CD14-positive monocyte (primary cell): Measurements from ENCODE around the gene EXOSC10. TPM values are rescaled to one million over a fixed set of nuclear protein-coding genes. Genes with fewer than 3 reads are reported as not detected.
"Not testable (repeated sequence)": the region's sequence is repeated elsewhere in the genome, so short reads cannot be mapped to it uniquely, and the experiment has no call there.

ENCODE experiments used
- DNase-seq, 3 donors: peaks; one replicate each; pipeline ENCODE4 v3.0.0-alpha.2; 2011 to 2022
- H2AFZ ChIP-seq: 2 replicates; pipeline ENCODE4 v1.6.0; 2012; ENCODE audit warnings: mild to moderate bottlenecking, low read depth, low read length, inconsistent platforms; ENCODE audit not compliant: insufficient read depth, poor library complexity, severe bottlenecking
- H3K27ac ChIP-seq, 2 donors: 1 replicate in 1 of 2; 2 replicates in 1 of 2; pipeline ENCODE4 v1.5.1; 2012 to 2013; ENCODE audit warnings: low read length in 2 of 2, control low read depth in 1 of 2, inconsistent platforms in 1 of 2, low read depth in 1 of 2, mild to moderate bottlenecking in 1 of 2
- H3K27me3 ChIP-seq, 2 donors: one replicate each; pipeline versions ENCODE4 v1.6.0 to v1.6.1; 2011 to 2013; ENCODE audit warnings: low read length in 2 of 2; ENCODE audit not compliant: control insufficient read depth in 2 of 2, insufficient read depth in 2 of 2
- H3K36me3 ChIP-seq, 2 donors: replicated peaks in 1 of 2; 1 replicate in 1 of 2; 2 replicates in 1 of 2; pipeline versions ENCODE4 v1.5.1 to v1.6.1; 2012 to 2013; ENCODE audit warnings: low read length in 2 of 2, control low read depth in 1 of 2, inconsistent platforms in 1 of 2, mild to moderate bottlenecking in 1 of 2; ENCODE audit not compliant: insufficient read depth in 2 of 2, control insufficient read depth in 1 of 2
- H3K4me1 ChIP-seq, 2 donors: 1 replicate in 1 of 2; 2 replicates in 1 of 2; pipeline versions ENCODE4 v1.5.1 to v1.6.1; 2012 to 2013; ENCODE audit warnings: low read length in 2 of 2, control low read depth in 1 of 2, inconsistent platforms in 1 of 2, mild to moderate bottlenecking in 1 of 2, moderate library complexity in 1 of 2; ENCODE audit not compliant: insufficient read depth in 2 of 2, control insufficient read depth in 1 of 2
- H3K4me2 ChIP-seq: replicated peaks from 2 replicates; pipeline ENCODE3; 2012; ENCODE audit warnings: low read length, moderate library complexity, mild to moderate bottlenecking; ENCODE audit not compliant: poor library complexity, severe bottlenecking; ENCODE audit errors: extremely low read depth
- H3K4me3 ChIP-seq, 3 experiments: fragments of 200-600 bp in 1 of 3; sonication (generic) in 1 of 3; replicated peaks in 1 of 3; 1 replicate in 2 of 3; 2 replicates in 1 of 3; pipeline ENCODE4 v1.5.1; 2011 to 2013; ENCODE audit warnings: low read length in 3 of 3, mild to moderate bottlenecking in 3 of 3, control low read depth in 2 of 3, low read depth in 2 of 3, inconsistent platforms in 1 of 3, moderate library complexity in 1 of 3
- H3K79me2 ChIP-seq: 2 replicates; pipeline ENCODE4 v1.6.0; 2012; ENCODE audit warnings: mild to moderate bottlenecking, control low read depth, inconsistent platforms, low read length, moderate library complexity; ENCODE audit not compliant: insufficient read depth
- H3K9ac ChIP-seq: 2 replicates; pipeline ENCODE4 v1.6.0; 2017; ENCODE audit warnings: low read length, mild to moderate bottlenecking; ENCODE audit not compliant: insufficient read depth, poor library complexity, severe bottlenecking
- H3K9me3 ChIP-seq, 2 donors: replicated peaks in 1 of 2; 1 replicate in 1 of 2; 2 replicates in 1 of 2; pipeline versions ENCODE4 v1.5.1 to v1.6.1; 2012 to 2013; ENCODE audit warnings: low read length in 2 of 2, control low read depth in 1 of 2; ENCODE audit not compliant: control insufficient read depth in 1 of 2, insufficient read depth in 1 of 2
- H4K20me1 ChIP-seq: 2 replicates; pipeline ENCODE4 v1.6.0; 2012; ENCODE audit warnings: mild to moderate bottlenecking, low read length, control low read depth, moderate library complexity; ENCODE audit not compliant: insufficient read depth
- H3K27ac Mint-ChIP-seq, 7 donors: one replicate each; pipeline ENCODE4 v1.8.0; 2020; ENCODE audit warnings: mild to moderate bottlenecking in 7 of 7, mixed read lengths in 7 of 7, moderate library complexity in 6 of 7, inconsistent platforms in 2 of 7
- H3K27me3 Mint-ChIP-seq, 3 donors: one replicate each; pipeline ENCODE4 v1.8.0; 2021 to 2022; ENCODE audit warnings: low read depth in 3 of 3, mild to moderate bottlenecking in 3 of 3, mixed read lengths in 3 of 3, moderate library complexity in 3 of 3, inconsistent platforms in 1 of 3
- H3K36me3 Mint-ChIP-seq, 2 donors: one replicate each; pipeline ENCODE4 v1.8.0; 2020; ENCODE audit warnings: mixed read lengths in 2 of 2, inconsistent platforms in 1 of 2, mild to moderate bottlenecking in 1 of 2
- H3K4me1 Mint-ChIP-seq: one replicate; pipeline ENCODE4 v1.8.0; 2020; ENCODE audit warnings: mild to moderate bottlenecking, mixed read lengths
- H3K4me3 Mint-ChIP-seq, 2 donors: one replicate each; pipeline ENCODE4 v1.8.0; 2020; ENCODE audit warnings: mild to moderate bottlenecking in 2 of 2, mixed read lengths in 2 of 2, moderate library complexity in 1 of 2
- H3K9me3 Mint-ChIP-seq, 7 donors: one replicate each; pipeline ENCODE4 v1.8.0; 2020 to 2022; ENCODE audit warnings: mixed read lengths in 7 of 7, mild to moderate bottlenecking in 6 of 7, moderate library complexity in 6 of 7, inconsistent platforms in 2 of 7
- CTCF ChIP-seq: fragments of 200-600 bp; IDR thresholded peaks from one replicate; pipeline ENCODE4 v1.8.0; 2022; ENCODE audit warnings: antibody characterized with exemption, mild to moderate bottlenecking
- WGBS: methylation state at CpG from one replicate; pipeline ENCODE4 v1.1.5; 2013; ENCODE audit warnings: missing lambda C conversion rate; ENCODE audit not compliant: insufficient coverage; 5-methylcytosine and 5-hydroxymethylcytosine counted together
- intact Hi-C, 2 donors: fragments of 100-400 bp; cut with micrococcal nuclease; formaldehyde crosslinking; loops; one replicate each; pipeline versions ENCODE4 v1.15.0 to v1.15.1; 2023
- polyA plus RNA-seq, 3 donors: library from polyadenylated mRNA; depleted of rRNA in 1 of 3; unstranded in 2 of 3; stranded (reverse) in 1 of 3; fragments of 300-500 nt in 2 of 3; fragments of >200 nt in 1 of 3; fragmentation: Illumina TruSeq in 2 of 3; gene quantifications; 1 replicate in 2 of 3; 2 replicates in 1 of 3; pipeline ENCODE4 v1.2.3, GENCODE V29; 2012 to 2021

EXOSC10 gene
- polyA plus RNA-seq, 3 donors, result 24.0 to 66.3 (median 27.4) TPM

GRCh38 chr1:11105586-11105985 is 5.9 kb upstream of the EXOSC10 start:
- no peaks in the 10 kb centered on the region for H3K79me2 ChIP-seq
- Mint-ChIP-seq H3K36me3 (peaks cover 45 to 55% of the 10 kb centered on the region in 2 donors), H3K9me3 (peaks cover 0 to 1% (median 0%) of the 10 kb centered on the region in 7 donors), H3K27ac (peak overlapping the region in 1 of 7 donors; percentile 46), H3K4me1 (no peaks in the 10 kb centered on the region), H3K27me3 (peaks cover 0 to 2% (median 0%) of the 10 kb centered on the region in 3 donors), H3K4me3 (no peak overlapping the region)
- no peak for TF ChIP-seq CTCF
- no peak overlapping the region for H3K9ac ChIP-seq
- DNase-seq, result no peak
- no peaks in the 10 kb centered on the region for H3K27me3 ChIP-seq
- no peak overlapping the region for H3K27ac ChIP-seq
- no peak overlapping the region for H3K4me2 ChIP-seq
- intact Hi-C loops, result loop anchor here in 1 of 2 donors (10.0 kb wide), 1 partner anchor 149 kb away; no protein-coding TSS in a partner anchor
- no peak overlapping the region for H2AFZ ChIP-seq
- H3K36me3 ChIP-seq, result peaks cover 40 to 53% of the 10 kb centered on the region in 2 donors
- no peaks in the 10 kb centered on the region for H3K4me1 ChIP-seq
- H3K9me3 ChIP-seq, result no peaks in the 10 kb centered on the region
- 90% methylated on average over 4 of the region's 10 CpGs for WGBS
- no peaks in the 10 kb centered on the region for H4K20me1 ChIP-seq
- no peak overlapping the region for H3K4me3 ChIP-seq

DNA sequence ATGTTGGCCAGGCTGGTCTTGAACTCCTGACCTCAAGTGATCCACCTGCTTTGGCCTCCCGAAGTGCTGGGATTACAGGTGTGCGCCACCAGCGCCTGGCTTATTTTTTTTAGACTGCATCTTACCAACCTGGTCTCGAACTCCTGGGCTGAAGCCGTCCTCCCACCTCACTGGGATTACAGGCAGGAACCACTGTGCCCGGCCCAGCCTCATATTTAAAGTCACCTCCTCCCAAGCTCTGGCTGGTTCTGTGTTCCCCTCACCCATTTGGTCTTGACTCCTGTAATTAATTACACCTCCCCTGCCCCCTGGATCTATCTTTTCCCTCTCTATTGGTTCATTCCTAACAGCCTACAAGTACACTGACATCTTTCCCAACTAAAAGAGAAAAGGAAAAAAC is 1.7 kb upstream of the EXOSC10 start:
- intact Hi-C loops, result loop anchor here in 1 of 2 donors (10.0 kb wide), 1 partner anchor 153 kb away; no protein-coding TSS in a partner anchor
- Mint-ChIP-seq H3K27ac (no peak overlapping the region), H3K9me3 (no peaks in the 10 kb centered on the region)

DNA sequence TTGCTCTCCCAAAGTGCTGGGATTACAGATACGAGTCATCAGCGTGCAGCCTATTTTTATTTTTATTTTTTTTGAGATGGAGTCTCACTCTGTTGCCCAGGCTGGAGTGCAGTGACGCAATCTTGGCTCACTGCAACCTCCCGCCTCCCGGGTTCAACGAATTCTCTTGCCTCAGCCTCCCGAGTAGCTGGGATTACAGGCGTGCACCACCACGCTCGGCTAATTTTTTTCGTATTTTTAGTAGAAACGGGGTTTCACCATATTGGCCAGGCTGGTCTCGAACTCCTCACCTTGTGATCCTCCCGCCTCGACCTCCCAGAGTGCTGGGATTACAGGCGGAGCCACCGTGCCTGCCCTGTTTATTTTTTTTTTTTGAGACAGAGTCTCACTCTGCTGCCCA is 1.1 kb upstream of the EXOSC10 start:
- H3K4me2 ChIP-seq, H3K9me3 ChIP-seq, H3K27me3 Mint-ChIP-seq, H3K27me3 ChIP-seq, H3K27ac Mint-ChIP-seq, H3K9me3 Mint-ChIP-seq, H3K4me1 Mint-ChIP-seq, H3K9ac ChIP-seq, H3K4me3 ChIP-seq, DNase-seq, H4K20me1 ChIP-seq, H3K27ac ChIP-seq, H3K4me3 Mint-ChIP-seq: not testable (repeated sequence)
- peaks cover 9 to 26% of the 10 kb centered on the region in 2 donors for H3K36me3 Mint-ChIP-seq
- intact Hi-C loops, result loop anchor here in 1 of 2 donors (10.0 kb wide), 1 partner anchor 154 kb away; no protein-coding TSS in a partner anchor
- Histone ChIP-seq H3K79me2 (peaks cover 23% of the 10 kb centered on the region), H2AFZ (peak overlapping the region; percentile 99), H3K36me3 (peaks cover 14 to 28% of the 10 kb centered on the region in 2 donors), H3K4me1 (peaks cover 12 to 15% of the 10 kb centered on the region in 2 donors)
- 96% methylated on average over 15 of the region's 17 CpGs for WGBS

More for the DNA sequence above, 1.7 kb upstream of the EXOSC10 start:
- Histone ChIP-seq H3K4me1 (peaks cover 12 to 15% of the 10 kb centered on the region in 2 donors), H3K79me2 (peaks cover 23% of the 10 kb centered on the region), H3K4me2 (no peak overlapping the region), H3K36me3 (peaks cover 15 to 28% of the 10 kb centered on the region in 2 donors), H3K27me3 (no peaks in the 10 kb centered on the region), H3K27ac (no peak overlapping the region), H3K9ac (no peak overlapping the region), H3K4me3 (no peak overlapping the region), H2AFZ (no peak overlapping the region), H3K9me3 (no peaks in the 10 kb centered on the region), H4K20me1 (no peaks in the 10 kb centered on the region)
- TF ChIP-seq CTCF, result no peak
- H3K4me3 Mint-ChIP-seq, result peak overlapping the region in 1 of 2 donors; percentile 45
- DNase-seq, result no peak
- H3K27me3 Mint-ChIP-seq, result no peaks in the 10 kb centered on the region
- H3K36me3 Mint-ChIP-seq, result peaks cover 12 to 26% of the 10 kb centered on the region in 2 donors
- WGBS, result 93% methylated on average over 6 of the region's 6 CpGs
- peaks cover 9% of the 10 kb centered on the region for H3K4me1 Mint-ChIP-seq
